HepG2 (cell line): Measurements from ENCODE around the gene CCDC183. TPM values are rescaled to one million over a fixed set of nuclear protein-coding genes. Genes with fewer than 3 reads are reported as not detected.

Experiments
- CBFB ChIP-seq: sonication (generic); formaldehyde crosslinking; IDR thresholded peaks from 2 replicates; pipeline ENCODE4 v1.4.0; 2020; ENCODE audit warnings: missing genetic modification reagents
- CREM ChIP-seq, 2 experiments: sonication (generic) in 1 of 2; formaldehyde crosslinking in 1 of 2; IDR thresholded peaks; 2 replicates each; pipeline versions ENCODE4 v1.4.0 to v1.6.1; 2016 to 2020; ENCODE audit warnings: antibody characterized with exemption in 1 of 2, mild to moderate bottlenecking in 1 of 2, missing genetic modification reagents in 1 of 2
- HDAC1 ChIP-seq: sonication (generic); formaldehyde crosslinking; IDR thresholded peaks from 2 replicates; pipeline ENCODE4 v1.5.1; 2020; ENCODE audit warnings: mild to moderate bottlenecking, missing genetic modification reagents
- HNRNPK ChIP-seq: fragments of 200-400 bp; formaldehyde crosslinking; IDR thresholded peaks from 2 replicates; pipeline ENCODE4 v1.6.1; 2018; ENCODE audit warnings: low read length, low read depth, moderate library complexity, mild to moderate bottlenecking; ENCODE audit not compliant: poor library complexity, severe bottlenecking
- KDM2A ChIP-seq: sonication (generic); formaldehyde crosslinking; IDR thresholded peaks from 2 replicates; pipeline ENCODE4 v1.4.0; 2020; ENCODE audit warnings: low read depth, missing genetic modification reagents, borderline replicate concordance
- NRL ChIP-seq: sonication (generic); formaldehyde crosslinking; IDR thresholded peaks from 2 replicates; pipeline ENCODE4 v1.5.0; 2020; ENCODE audit warnings: missing genetic modification reagents, mild to moderate bottlenecking, moderate library complexity, borderline replicate concordance
- REXO4 ChIP-seq: sonication (generic); formaldehyde crosslinking; IDR thresholded peaks from 2 replicates; pipeline ENCODE4 v1.8.0; 2022; ENCODE audit warnings: missing genetic modification reagents, mild to moderate bottlenecking, borderline replicate concordance
- SALL2 ChIP-seq: sonication (generic); formaldehyde crosslinking; IDR thresholded peaks from 2 replicates; pipeline ENCODE4 v1.8.1; 2023; ENCODE audit warnings: mild to moderate bottlenecking, missing genetic modification reagents, inconsistent platforms
- SRY ChIP-seq: sonication (generic); formaldehyde crosslinking; IDR thresholded peaks from 2 replicates; pipeline ENCODE4 v1.8.0; 2022; ENCODE audit warnings: mild to moderate bottlenecking, missing genetic modification reagents
- TAF1 ChIP-seq: sonication (generic); formaldehyde crosslinking; IDR thresholded peaks from 2 replicates; pipeline ENCODE4 v1.4.0; 2020; ENCODE audit warnings: missing genetic modification reagents
- TEAD3 ChIP-seq: optimal IDR thresholded peaks from 2 replicates; pipeline ENCODE3; 2016; ENCODE audit warnings: borderline replicate concordance
- XBP1 ChIP-seq: sonication (generic); formaldehyde crosslinking; IDR thresholded peaks from 2 replicates; pipeline ENCODE4 v1.5.0; 2020; ENCODE audit warnings: missing genetic modification reagents
- ZNF143 ChIP-seq: sonication (generic); formaldehyde crosslinking; IDR thresholded peaks from 2 replicates; pipeline ENCODE4 v1.4.0; 2020; ENCODE audit warnings: missing genetic modification reagents
- polyA plus RNA-seq, 8 experiments: library from polyadenylated mRNA; depleted of rRNA in 3 of 8; stranded (reverse) in 7 of 8; unstranded in 1 of 8; fragments of >200 nt; fragmentation: Illumina TruSeq in 4 of 8; extraction: Trizol in 4 of 8; gene quantifications; 2 replicates each; pipeline versions ENCODE4 v1.2.1 to v1.2.3, GENCODE V29; 2011 to 2016; ENCODE audit warnings: low read depth in 4 of 8, missing spikeins in 1 of 8, mixed read lengths in 1 of 8; ENCODE audit not compliant: insufficient read depth in 1 of 8
- total RNA-seq, 5 experiments: library from RNA; depleted of rRNA; stranded (reverse); fragments of >200 nt; fragmentation: Illumina TruSeq; extraction: Trizol; gene quantifications; 2 replicates each; pipeline ENCODE4 v1.2.3, GENCODE V29; 2016; ENCODE audit warnings: low read depth in 1 of 5
- TF ChIP-seq, protein P1 (sequence below): sonication (generic); formaldehyde crosslinking; IDR thresholded peaks from 2 replicates; pipeline ENCODE4 v1.5.0; 2020; ENCODE audit warnings: mild to moderate bottlenecking, missing genetic modification reagents
- TF ChIP-seq, protein P2 (sequence below): sonication (generic); formaldehyde crosslinking; IDR thresholded peaks from 2 replicates; pipeline ENCODE4 v1.4.0; 2020; ENCODE audit warnings: missing genetic modification reagents
- TF ChIP-seq, protein P3 (sequence below): sonication (generic); formaldehyde crosslinking; IDR thresholded peaks from 2 replicates; pipeline ENCODE4 v1.4.0; 2020; ENCODE audit warnings: missing genetic modification reagents, low read depth, mild to moderate bottlenecking, borderline replicate concordance
- TF ChIP-seq, protein P4 (sequence below): sonication (generic); formaldehyde crosslinking; IDR thresholded peaks from 2 replicates; pipeline ENCODE4 v1.4.0; 2020; ENCODE audit warnings: missing genetic modification reagents
- TF ChIP-seq, protein P5 (sequence below): IDR thresholded peaks from 2 replicates; pipeline ENCODE4 v1.6.1; 2016; ENCODE audit warnings: missing compliant biosample characterization, missing genetic modification reagents, borderline replicate concordance

Gene CCDC183
- total and polyA plus RNA-seq, 2 of the 13 experiments (the other 11 are each of a cell fraction or from before 2014, with no cell fraction given), result 5.0 to 66.4 TPM

DNA sequence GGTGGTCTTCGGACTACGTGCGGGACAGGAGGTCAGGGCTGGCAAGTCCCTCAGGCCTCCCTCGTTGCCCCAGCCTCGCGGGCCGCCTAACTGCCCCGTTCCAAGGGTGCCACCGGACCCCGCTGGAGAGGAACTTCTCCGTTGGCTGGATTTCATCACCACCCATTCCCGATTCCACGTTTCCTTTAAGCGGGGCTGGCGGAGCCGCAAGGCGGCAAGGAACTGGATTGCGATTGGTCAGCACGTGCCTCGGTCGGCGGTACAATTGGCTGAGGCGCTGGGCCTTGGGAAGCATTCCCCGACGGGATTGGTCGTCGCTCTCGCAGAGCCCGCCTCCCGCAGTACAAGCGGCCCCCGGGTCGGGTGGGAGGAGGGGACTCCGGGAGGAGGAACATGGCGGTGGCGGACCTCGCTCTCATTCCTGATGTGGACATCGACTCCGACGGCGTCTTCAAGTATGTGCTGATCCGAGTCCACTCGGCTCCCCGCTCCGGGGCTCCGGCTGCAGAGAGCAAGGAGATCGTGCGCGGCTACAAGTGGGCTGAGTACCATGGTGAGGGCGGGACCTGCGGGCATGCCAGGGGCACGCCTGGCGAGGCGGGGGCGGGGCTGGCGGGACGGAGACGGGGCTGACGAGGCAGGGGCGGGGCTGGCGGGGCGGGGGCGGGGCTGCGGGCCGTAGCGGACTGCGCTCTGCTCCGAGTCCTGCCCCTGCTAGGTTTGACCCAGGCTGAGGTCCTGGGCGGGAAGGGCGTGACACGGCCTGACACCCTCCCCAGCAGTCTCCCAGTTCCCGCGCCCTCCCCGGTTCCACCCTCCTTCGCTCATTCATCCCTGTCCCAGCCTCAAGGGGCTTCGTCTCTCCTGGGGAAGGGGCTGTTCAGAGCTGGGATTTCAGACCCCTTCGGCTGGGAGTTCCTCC lies 53.2 kb downstream of the CCDC183 start, which contains the start of gene PHPT1 (continued):
- TF ChIP-seq, protein P1, sequence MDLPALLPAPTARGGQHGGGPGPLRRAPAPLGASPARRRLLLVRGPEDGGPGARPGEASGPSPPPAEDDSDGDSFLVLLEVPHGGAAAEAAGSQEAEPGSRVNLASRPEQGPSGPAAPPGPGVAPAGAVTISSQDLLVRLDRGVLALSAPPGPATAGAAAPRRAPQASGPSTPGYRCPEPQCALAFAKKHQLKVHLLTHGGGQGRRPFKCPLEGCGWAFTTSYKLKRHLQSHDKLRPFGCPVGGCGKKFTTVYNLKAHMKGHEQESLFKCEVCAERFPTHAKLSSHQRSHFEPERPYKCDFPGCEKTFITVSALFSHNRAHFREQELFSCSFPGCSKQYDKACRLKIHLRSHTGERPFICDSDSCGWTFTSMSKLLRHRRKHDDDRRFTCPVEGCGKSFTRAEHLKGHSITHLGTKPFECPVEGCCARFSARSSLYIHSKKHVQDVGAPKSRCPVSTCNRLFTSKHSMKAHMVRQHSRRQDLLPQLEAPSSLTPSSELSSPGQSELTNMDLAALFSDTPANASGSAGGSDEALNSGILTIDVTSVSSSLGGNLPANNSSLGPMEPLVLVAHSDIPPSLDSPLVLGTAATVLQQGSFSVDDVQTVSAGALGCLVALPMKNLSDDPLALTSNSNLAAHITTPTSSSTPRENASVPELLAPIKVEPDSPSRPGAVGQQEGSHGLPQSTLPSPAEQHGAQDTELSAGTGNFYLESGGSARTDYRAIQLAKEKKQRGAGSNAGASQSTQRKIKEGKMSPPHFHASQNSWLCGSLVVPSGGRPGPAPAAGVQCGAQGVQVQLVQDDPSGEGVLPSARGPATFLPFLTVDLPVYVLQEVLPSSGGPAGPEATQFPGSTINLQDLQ (CRISPR knock-in tag), result 0 out of 2 replicates have a peak, but pooled peaks have one; percentile 51
- TF ChIP-seq TEAD3 (CRISPR knock-in tag), result peak; percentile 43
- peak; percentile 69; the same call in 1 of the 2 replicates for TF ChIP-seq NRL
- TF ChIP-seq, protein P2, sequence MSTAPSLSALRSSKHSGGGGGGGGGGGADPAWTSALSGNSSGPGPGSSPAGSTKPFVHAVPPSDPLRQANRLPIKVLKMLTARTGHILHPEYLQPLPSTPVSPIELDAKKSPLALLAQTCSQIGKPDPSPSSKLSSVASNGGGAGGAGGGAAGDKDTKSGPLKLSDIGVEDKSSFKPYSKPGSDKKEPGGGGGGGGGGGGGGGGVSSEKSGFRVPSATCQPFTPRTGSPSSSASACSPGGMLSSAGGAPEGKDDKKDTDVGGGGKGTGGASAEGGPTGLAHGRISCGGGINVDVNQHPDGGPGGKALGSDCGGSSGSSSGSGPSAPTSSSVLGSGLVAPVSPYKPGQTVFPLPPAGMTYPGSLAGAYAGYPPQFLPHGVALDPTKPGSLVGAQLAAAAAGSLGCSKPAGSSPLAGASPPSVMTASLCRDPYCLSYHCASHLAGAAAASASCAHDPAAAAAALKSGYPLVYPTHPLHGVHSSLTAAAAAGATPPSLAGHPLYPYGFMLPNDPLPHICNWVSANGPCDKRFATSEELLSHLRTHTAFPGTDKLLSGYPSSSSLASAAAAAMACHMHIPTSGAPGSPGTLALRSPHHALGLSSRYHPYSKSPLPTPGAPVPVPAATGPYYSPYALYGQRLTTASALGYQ (CRISPR knock-in tag), result no peak
- peak; percentile 47 for TF ChIP-seq HNRNPK
- TF ChIP-seq REXO4, result no peak
- TF ChIP-seq TAF1, result peak; percentile 83
- peak; percentile 57; the same call in 1 of the 2 replicates for TF ChIP-seq ZNF143
- TF ChIP-seq, protein P3, sequence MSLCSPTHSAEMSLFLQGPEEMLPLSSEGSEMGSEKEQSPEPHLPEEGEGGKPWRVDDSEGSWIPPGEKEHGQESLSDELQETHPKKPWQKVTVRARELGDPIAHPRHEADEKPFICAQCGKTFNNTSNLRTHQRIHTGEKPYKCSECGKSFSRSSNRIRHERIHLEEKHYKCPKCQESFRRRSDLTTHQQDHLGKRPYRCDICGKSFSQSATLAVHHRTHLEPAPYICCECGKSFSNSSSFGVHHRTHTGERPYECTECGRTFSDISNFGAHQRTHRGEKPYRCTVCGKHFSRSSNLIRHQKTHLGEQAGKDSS (CRISPR knock-in tag), result peak; percentile 88; the same call in 1 of the 2 replicates
- TF ChIP-seq, protein P4, sequence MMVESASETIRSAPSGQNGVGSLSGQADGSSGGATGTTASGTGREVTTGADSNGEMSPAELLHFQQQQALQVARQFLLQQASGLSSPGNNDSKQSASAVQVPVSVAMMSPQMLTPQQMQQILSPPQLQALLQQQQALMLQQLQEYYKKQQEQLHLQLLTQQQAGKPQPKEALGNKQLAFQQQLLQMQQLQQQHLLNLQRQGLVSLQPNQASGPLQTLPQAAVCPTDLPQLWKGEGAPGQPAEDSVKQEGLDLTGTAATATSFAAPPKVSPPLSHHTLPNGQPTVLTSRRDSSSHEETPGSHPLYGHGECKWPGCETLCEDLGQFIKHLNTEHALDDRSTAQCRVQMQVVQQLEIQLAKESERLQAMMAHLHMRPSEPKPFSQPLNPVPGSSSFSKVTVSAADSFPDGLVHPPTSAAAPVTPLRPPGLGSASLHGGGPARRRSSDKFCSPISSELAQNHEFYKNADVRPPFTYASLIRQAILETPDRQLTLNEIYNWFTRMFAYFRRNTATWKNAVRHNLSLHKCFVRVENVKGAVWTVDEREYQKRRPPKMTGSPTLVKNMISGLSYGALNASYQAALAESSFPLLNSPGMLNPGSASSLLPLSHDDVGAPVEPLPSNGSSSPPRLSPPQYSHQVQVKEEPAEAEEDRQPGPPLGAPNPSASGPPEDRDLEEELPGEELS (CRISPR knock-in tag), result peak; percentile 62; the same call in 1 of the 2 replicates
- peak; percentile 81 for TF ChIP-seq CBFB
- TF ChIP-seq CREM (IDR thresholded peaks at IDR 0.05), result peak; percentile 73
- TF ChIP-seq CREM (CRISPR knock-in tag; IDR thresholded peaks at IDR 0.05), result no peak
- TF ChIP-seq SALL2 (CRISPR knock-in tag), result peak; percentile 55; the same call in 1 of the 2 replicates
- TF ChIP-seq XBP1 (CRISPR knock-in tag), result no peak
- no peak; the same call in 1 of the 2 replicates for TF ChIP-seq SRY (CRISPR knock-in tag)
- TF ChIP-seq, protein P5, sequence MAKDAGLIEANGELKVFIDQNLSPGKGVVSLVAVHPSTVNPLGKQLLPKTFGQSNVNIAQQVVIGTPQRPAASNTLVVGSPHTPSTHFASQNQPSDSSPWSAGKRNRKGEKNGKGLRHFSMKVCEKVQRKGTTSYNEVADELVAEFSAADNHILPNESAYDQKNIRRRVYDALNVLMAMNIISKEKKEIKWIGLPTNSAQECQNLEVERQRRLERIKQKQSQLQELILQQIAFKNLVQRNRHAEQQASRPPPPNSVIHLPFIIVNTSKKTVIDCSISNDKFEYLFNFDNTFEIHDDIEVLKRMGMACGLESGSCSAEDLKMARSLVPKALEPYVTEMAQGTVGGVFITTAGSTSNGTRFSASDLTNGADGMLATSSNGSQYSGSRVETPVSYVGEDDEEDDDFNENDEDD (CRISPR knock-in tag), result peak; percentile 92; the same call in 1 of the 2 replicates
- peak; percentile 51 for TF ChIP-seq HDAC1
- peak; percentile 94 for TF ChIP-seq KDM2A (CRISPR knock-in tag)
